ENCODE results near the gene RYR3.

The RYR3 gene

GRCh38 chr15:33729653-33730052, 418.9 kb downstream of the RYR3 start:
- DNase-seq, result no peak

GRCh38 chr15:33730815-33731214, 420.0 kb downstream of the RYR3 start:
- no peak for DNase-seq

- no peak for DNase-seq
Measured at GRCh38 chr15:33735143-33735542, 424.4 kb downstream of the RYR3 start.

- DNase-seq, result no peak
Measured at GRCh38 chr15:33735637-33736247, 425.0 kb downstream of the RYR3 start.

- DNase-seq, result no peak
Measured at GRCh38 chr15:33737687-33738601, 427.2 kb downstream of the RYR3 start.

- no peak for DNase-seq
Measured at GRCh38 chr15:33738941-33739664, 428.3 kb downstream of the RYR3 start.

- DNase-seq, result no peak
Measured at GRCh38 chr15:33742306-33742705, 431.5 kb downstream of the RYR3 start.

GRCh38 chr15:33742800-33743199, 432.0 kb downstream of the RYR3 start:
- no peak for DNase-seq

GRCh38 chr15:33746203-33746602, 435.4 kb downstream of the RYR3 start:
- DNase-seq, result no peak

- no peak for DNase-seq
Measured at GRCh38 chr15:33753012-33753411, 442.2 kb downstream of the RYR3 start.

GRCh38 chr15:33754242-33754641, 443.5 kb downstream of the RYR3 start:
- no peak for DNase-seq

- DNase-seq, result no peak
Measured at GRCh38 chr15:33756961-33757360, 446.2 kb downstream of the RYR3 start.

GRCh38 chr15:33757516-33758232, 446.9 kb downstream of the RYR3 start:
- DNase-seq, result no peak

GRCh38 chr15:33766389-33766788, 455.6 kb downstream of the RYR3 start:
- no peak for DNase-seq

GRCh38 chr15:33768670-33769190, 458.0 kb downstream of the RYR3 start:
- DNase-seq, result no peak

- no peak for DNase-seq
Measured at GRCh38 chr15:33773969-33774368, 463.2 kb downstream of the RYR3 start.

GRCh38 chr15:33778852-33779251, 468.1 kb downstream of the RYR3 start:
- no peak for DNase-seq

- no peak for DNase-seq
Measured at GRCh38 chr15:33780011-33780768, 469.4 kb downstream of the RYR3 start.

- no peak for DNase-seq
Measured at GRCh38 chr15:33782966-33783365, 472.2 kb downstream of the RYR3 start.

- DNase-seq, result no peak
Measured at GRCh38 chr15:33785366-33785765, 474.6 kb downstream of the RYR3 start.

GRCh38 chr15:33788906-33789540, 478.3 kb downstream of the RYR3 start:
- no peak for DNase-seq
